COLO668 (cell line): ENCODE results near the gene DNAJC7.

Experiments used
- DNase-seq: peaks from one replicate; lab custom pipeline; 2025; ENCODE audit not compliant: unreplicated experiment; lab: John Stamatoyannopoulos, UW

DNAJC7 gene

GRCh38 chr17:41930009-41930832, 87.0 kb downstream of the DNAJC7 start, which contains the start of gene ODAD4:
Gene ODAD4, plus strand, starts transcription at chr17:41930617. Its CDS starts 107 bp downstream, at chr17:41930724.
- peak; percentile 91 for DNase-seq

- no peak for DNase-seq
These were observed 88.5 kb downstream of the DNAJC7 start for GRCh38 chr17:41928693-41929251.
